Keratinocyte (primary cell): ENCODE measurements around the gene MACROH2A1. TPM values are rescaled to one million over a fixed set of nuclear protein-coding genes. Genes with fewer than 3 reads are reported as not detected.

Experiments
- DNase-seq: peaks from one replicate; pipeline ENCODE4 v3.0.0-alpha.2; 2011; ENCODE audit warnings: low read depth, missing footprints, low spot score
- FAIRE-seq: peaks from 2 replicates; lab custom pipeline; 2011; peaks lifted over from hg19 to GRCh38; lab: Jason Lieb, UNC
- H2AFZ ChIP-seq: 2 replicates; pipeline ENCODE4 v1.6.0; 2012; ENCODE audit warnings: low read length, control low read depth, inconsistent platforms; ENCODE audit not compliant: control insufficient read depth
- H3K27ac ChIP-seq: 2 replicates; pipeline ENCODE4 v1.5.1; 2011; ENCODE audit warnings: low read length; ENCODE audit not compliant: control insufficient read depth, insufficient read depth
- H3K27me3 ChIP-seq: 3 replicates; pipeline ENCODE4 v1.6.0; 2011; ENCODE audit warnings: low read length; ENCODE audit not compliant: control insufficient read depth, insufficient read depth; ENCODE audit errors: extremely low read depth
- H3K36me3 ChIP-seq, 2 experiments: 2 replicates in 1 of 2; 3 replicates in 1 of 2; pipeline ENCODE4 v1.5.1; 2011; ENCODE audit warnings: low read length in 2 of 2, mild to moderate bottlenecking in 1 of 2; ENCODE audit not compliant: control insufficient read depth in 2 of 2, insufficient read depth in 2 of 2; ENCODE audit errors: extremely low read depth in 1 of 2
- H3K4me1 ChIP-seq: 3 replicates; pipeline ENCODE4 v1.5.1; 2011; ENCODE audit warnings: low read length; ENCODE audit not compliant: control insufficient read depth, insufficient read depth; ENCODE audit errors: extremely low read depth
- H3K4me2 ChIP-seq: 3 replicates; pipeline ENCODE4 v1.6.0; 2011; ENCODE audit warnings: low read depth, low read length; ENCODE audit not compliant: control insufficient read depth, insufficient read depth; ENCODE audit errors: extremely low read depth
- H3K4me3 ChIP-seq, 3 experiments: fragments of 200-600 bp in 1 of 3; sonication (generic) in 1 of 3; 2 replicates in 2 of 3; 3 replicates in 1 of 3; pipeline ENCODE4 v1.5.1; 2011 to 2016; ENCODE audit warnings: low read length in 3 of 3, mild to moderate bottlenecking in 3 of 3, control low read depth in 2 of 3, inconsistent platforms in 1 of 3, low read depth in 1 of 3, mixed read lengths in 1 of 3, mixed run types in 1 of 3, moderate library complexity in 1 of 3; ENCODE audit not compliant: control insufficient read depth in 2 of 3, insufficient read depth in 2 of 3; ENCODE audit errors: extremely low read depth in 1 of 3
- H3K79me2 ChIP-seq: 2 replicates; pipeline ENCODE4 v1.6.0; 2012; ENCODE audit warnings: low read length; ENCODE audit not compliant: control insufficient read depth, insufficient read depth
- H3K9ac ChIP-seq: 3 replicates; pipeline ENCODE4 v1.6.0; 2011; ENCODE audit warnings: low read length; ENCODE audit not compliant: control insufficient read depth, insufficient read depth; ENCODE audit errors: extremely low read depth
- H3K9me1 ChIP-seq: 3 replicates; pipeline ENCODE4 v1.6.0; 2011; ENCODE audit warnings: low read length; ENCODE audit not compliant: control insufficient read depth, insufficient read depth; ENCODE audit errors: extremely low read depth
- H3K9me3 ChIP-seq: 2 replicates; pipeline ENCODE4 v1.5.1; 2012; ENCODE audit warnings: low read depth, low read length; ENCODE audit not compliant: control insufficient read depth
- H4K20me1 ChIP-seq: 3 replicates; pipeline ENCODE4 v1.6.0; 2011; ENCODE audit warnings: low read length; ENCODE audit not compliant: control insufficient read depth, insufficient read depth; ENCODE audit errors: extremely low read depth
- EZH2 ChIP-seq: IDR thresholded peaks from one replicate; pipeline ENCODE4 v1.6.1; 2012; ENCODE audit warnings: inconsistent platforms, mild to moderate bottlenecking, low read length, moderate library complexity
- dilution Hi-C: fragments of 300-500 bp; cut with MboI; formaldehyde crosslinking; loops from one replicate; pipeline ENCODE4 v1.7.0; 2020; ENCODE audit warnings: low sequenced_read_pairs; ENCODE audit not compliant: extremely low pct_ligation_motif_present
- polyA plus RNA-seq, 5 experiments: library from polyadenylated mRNA; depleted of rRNA in 3 of 5; stranded (reverse) in 3 of 5; stranded (forward) in 1 of 5; unstranded in 1 of 5; fragments of >200 nt; gene quantifications; 1 replicate in 1 of 5; 2 replicates in 3 of 5; 3 replicates in 1 of 5; pipeline versions ENCODE4 v1.2.1 to v1.2.3, GENCODE V29; 2011 to 2012; ENCODE audit warnings: missing spikeins in 2 of 5, low read depth in 1 of 5, low replicate concordance in 1 of 5
- TF ChIP-seq, protein P1 (sequence below), 3 experiments: IDR thresholded peaks in 1 of 3; conservative IDR thresholded peaks in 1 of 3; optimal IDR thresholded peaks in 1 of 3; 2 replicates in 2 of 3; 3 replicates in 1 of 3; pipeline versions ENCODE3 to v1.5.1; 2011; ENCODE audit warnings: low read length in 3 of 3, mild to moderate bottlenecking in 3 of 3, moderate library complexity in 2 of 3, control low read depth in 1 of 3, inconsistent platforms in 1 of 3; ENCODE audit not compliant: insufficient read depth in 2 of 3; ENCODE audit errors: extremely low read depth in 1 of 3

MACROH2A1 gene
- polyA plus RNA-seq, 1 donor (not counting 4 experiments of a cell fraction or from before 2014, with no cell fraction given) = 208 TPM

DNA sequence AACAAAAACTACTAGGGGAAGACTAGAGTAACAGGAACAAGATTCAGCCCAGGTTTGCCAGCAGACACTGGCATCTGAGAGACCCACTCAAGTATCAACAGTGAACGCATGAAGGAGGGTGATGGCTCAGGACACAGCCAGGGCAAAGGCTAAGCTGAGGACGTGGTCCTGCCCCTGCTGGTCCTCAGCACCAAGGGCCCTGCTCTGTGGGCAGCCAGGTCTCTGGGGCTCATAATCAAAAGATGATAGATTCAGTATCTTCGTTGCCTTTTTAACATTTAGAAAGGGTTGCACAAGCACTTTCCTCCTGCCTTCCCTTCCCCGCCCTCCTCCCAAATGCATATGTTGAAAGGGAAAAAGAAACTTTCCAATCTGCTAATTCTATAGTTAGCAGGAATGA is 31.5 kb downstream of the MACROH2A1 start:
- peaks cover 41 to 43% of the 10 kb centered on the region in 2 experiments for H3K36me3 ChIP-seq
- no peak for TF ChIP-seq EZH2
- TF ChIP-seq, protein P1, sequence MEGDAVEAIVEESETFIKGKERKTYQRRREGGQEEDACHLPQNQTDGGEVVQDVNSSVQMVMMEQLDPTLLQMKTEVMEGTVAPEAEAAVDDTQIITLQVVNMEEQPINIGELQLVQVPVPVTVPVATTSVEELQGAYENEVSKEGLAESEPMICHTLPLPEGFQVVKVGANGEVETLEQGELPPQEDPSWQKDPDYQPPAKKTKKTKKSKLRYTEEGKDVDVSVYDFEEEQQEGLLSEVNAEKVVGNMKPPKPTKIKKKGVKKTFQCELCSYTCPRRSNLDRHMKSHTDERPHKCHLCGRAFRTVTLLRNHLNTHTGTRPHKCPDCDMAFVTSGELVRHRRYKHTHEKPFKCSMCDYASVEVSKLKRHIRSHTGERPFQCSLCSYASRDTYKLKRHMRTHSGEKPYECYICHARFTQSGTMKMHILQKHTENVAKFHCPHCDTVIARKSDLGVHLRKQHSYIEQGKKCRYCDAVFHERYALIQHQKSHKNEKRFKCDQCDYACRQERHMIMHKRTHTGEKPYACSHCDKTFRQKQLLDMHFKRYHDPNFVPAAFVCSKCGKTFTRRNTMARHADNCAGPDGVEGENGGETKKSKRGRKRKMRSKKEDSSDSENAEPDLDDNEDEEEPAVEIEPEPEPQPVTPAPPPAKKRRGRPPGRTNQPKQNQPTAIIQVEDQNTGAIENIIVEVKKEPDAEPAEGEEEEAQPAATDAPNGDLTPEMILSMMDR (optimal IDR thresholded peaks at IDR 0.05 in 1 of 3, IDR thresholded peaks at IDR 0.05 in 1 of 3, conservative IDR thresholded peaks at IDR 0.05 in 1 of 3; ENCODE audit: extremely low read depth in 1 of 3, insufficient read depth in 2 of 3, low read length in 3 of 3) = no peak
- H2AFZ ChIP-seq = no peak overlapping the region
- peaks cover 9% of the 10 kb centered on the region for H4K20me1 ChIP-seq
- peaks cover 4% of the 10 kb centered on the region for H3K9me1 ChIP-seq
- no peaks in the 10 kb centered on the region for H3K9me3 ChIP-seq
- H3K4me2 ChIP-seq = no peak overlapping the region
- FAIRE-seq (no peak), DNase-seq (no peak)
- peaks cover 5% of the 10 kb centered on the region for H3K4me1 ChIP-seq
- dilution Hi-C loops = no loop called here
- peaks cover 53% of the 10 kb centered on the region for H3K79me2 ChIP-seq
- no peak overlapping the region for H3K27ac ChIP-seq
- no peaks in the 10 kb centered on the region for H3K27me3 ChIP-seq
- no peak overlapping the region for H3K4me3 ChIP-seq
- no peak overlapping the region for H3K9ac ChIP-seq

DNA sequence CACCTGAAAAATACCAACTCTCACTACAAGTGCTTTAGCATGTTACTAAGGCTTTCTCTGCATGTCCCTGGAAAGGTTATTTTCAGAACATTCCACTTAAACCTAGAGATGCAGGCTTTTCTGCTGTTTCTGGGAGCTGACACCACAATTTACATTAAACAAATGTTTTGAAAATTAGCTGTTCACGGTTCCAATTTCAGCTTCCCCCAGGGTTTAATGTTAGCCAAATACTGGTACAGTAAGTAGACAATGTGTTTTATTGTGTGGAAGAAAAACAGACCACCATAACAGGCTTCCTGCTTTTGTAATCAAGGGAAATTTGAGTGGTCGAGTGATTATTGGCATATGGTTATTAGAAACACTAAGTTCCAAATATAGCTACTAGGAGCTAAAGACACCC is 32.0 kb downstream of the MACROH2A1 start:
- dilution Hi-C loops = no loop called here
- Histone ChIP-seq H3K4me1 (peaks cover 3% of the 10 kb centered on the region), H3K27me3 (no peaks in the 10 kb centered on the region), H2AFZ (no peak overlapping the region), H3K4me3 (no peak overlapping the region), H3K9me1 (peaks cover 2% of the 10 kb centered on the region), H4K20me1 (peaks cover 9% of the 10 kb centered on the region), H3K4me2 (no peak overlapping the region), H3K36me3 (peaks cover 36 to 41% of the 10 kb centered on the region in 2 experiments), H3K9ac (no peak overlapping the region), H3K9me3 (no peaks in the 10 kb centered on the region), H3K79me2 (peaks cover 49% of the 10 kb centered on the region), H3K27ac (no peak overlapping the region)
- DNase-seq (no peak), FAIRE-seq (no peak)
- TF ChIP-seq, protein P1 (optimal IDR thresholded peaks at IDR 0.05 in 1 of 3, IDR thresholded peaks at IDR 0.05 in 1 of 3, conservative IDR thresholded peaks at IDR 0.05 in 1 of 3; ENCODE audit: extremely low read depth in 1 of 3, insufficient read depth in 2 of 3, low read length in 3 of 3) = no peak
- TF ChIP-seq EZH2 = no peak
